SK-N-SH (cell line): ENCODE results near the gene ASIC2. TPM values are rescaled to one million over a fixed set of nuclear protein-coding genes. Genes with fewer than 3 reads are reported as not detected.

Experiments
- CTCF ChIA-PET: fragments of 300-600, 350-600 bp; formaldehyde crosslinking; extraction: SDS; loops from one replicate; lab custom pipeline; 2021; lab: Yijun Ruan, JAX
- POLR2A ChIA-PET: fragments of 350-600 bp; sonication (Branson Sonifier 250); formaldehyde crosslinking; extraction: SDS; loops from one replicate; lab custom pipeline; 2020; ENCODE audit warnings: antibody characterized with exemption, inconsistent platforms; lab: Yijun Ruan, JAX
- DNase-seq: peaks from one replicate; pipeline ENCODE4 v3.0.0; 2012
- H2AFZ ChIP-seq: fragments of 200-600 bp; sonication (generic); 2 replicates; pipeline ENCODE4 v1.8.1; 2016; ENCODE audit warnings: antibody characterized with exemption, mild to moderate bottlenecking, low read depth
- H3F3A ChIP-seq: fragments of 200-600 bp; sonication (generic); replicated peaks from 2 replicates; pipeline ENCODE3; 2016; ENCODE audit warnings: antibody characterized with exemption, mild to moderate bottlenecking; ENCODE audit not compliant: insufficient read depth
- H3K27ac ChIP-seq, 2 experiments: fragments of 200-500 bp in 1 of 2; fragments of 200-600 bp in 1 of 2; sonication (Bioruptor generic) in 1 of 2; sonication (generic), shearing (Covaris generic) in 1 of 2; 2 replicates each; pipeline versions ENCODE4 v1.5.1 to v1.6.1; 2014 to 2016; ENCODE audit warnings: low read depth in 2 of 2, inconsistent platforms in 1 of 2, low read length in 1 of 2, mild to moderate bottlenecking in 1 of 2, mixed read lengths in 1 of 2
- H3K27me3 ChIP-seq: fragments of 200-600 bp; sonication (generic), shearing (Covaris generic); 2 replicates; pipeline ENCODE4 v1.6.1; 2016; ENCODE audit warnings: mixed run types; ENCODE audit not compliant: insufficient read depth
- H3K36me3 ChIP-seq, 2 experiments: fragments of 200-500 bp in 1 of 2; fragments of 200-600 bp in 1 of 2; sonication (Bioruptor generic) in 1 of 2; sonication (generic) in 1 of 2; replicated peaks in 1 of 2; 2 replicates each; pipeline versions ENCODE3 to v1.5.1; 2014 to 2016; ENCODE audit warnings: low read length in 1 of 2, mild to moderate bottlenecking in 1 of 2; ENCODE audit not compliant: insufficient read depth in 2 of 2, control insufficient read depth in 1 of 2
- H3K4me1 ChIP-seq, 2 experiments: fragments of 200-500 bp in 1 of 2; fragments of 200-600 bp in 1 of 2; sonication (Bioruptor generic) in 1 of 2; sonication (generic), shearing (Covaris generic) in 1 of 2; 2 replicates each; pipeline versions ENCODE4 v1.5.1 to v1.6.1; 2014 to 2016; ENCODE audit warnings: low read depth in 1 of 2, low read length in 1 of 2, mixed run types in 1 of 2; ENCODE audit not compliant: insufficient read depth in 2 of 2, control insufficient read depth in 1 of 2
- H3K4me2 ChIP-seq: fragments of 200-600 bp; sonication (generic), shearing (Covaris generic); 2 replicates; pipeline ENCODE4 v1.6.1; 2017; ENCODE audit warnings: mixed run types
- H3K4me3 ChIP-seq, 2 experiments: fragments of 200-500 bp in 1 of 2; fragments of 200-600 bp in 1 of 2; sonication (Bioruptor generic) in 1 of 2; sonication (generic), shearing (Covaris generic) in 1 of 2; 2 replicates each; pipeline versions ENCODE4 v1.5.1 to v1.8.1; 2014 to 2016; ENCODE audit warnings: low read depth in 2 of 2, inconsistent platforms in 1 of 2, low read length in 1 of 2, mild to moderate bottlenecking in 1 of 2, mixed read lengths in 1 of 2, moderate library complexity in 1 of 2
- H3K79me2 ChIP-seq: fragments of 200-600 bp; sonication (generic); 2 replicates; pipeline ENCODE4 v1.8.1; 2017; ENCODE audit warnings: mild to moderate bottlenecking; ENCODE audit not compliant: insufficient read depth
- H3K9ac ChIP-seq: fragments of 200-600 bp; sonication (generic); 2 replicates; pipeline ENCODE4 v1.6.1; 2017; ENCODE audit warnings: mixed run types
- H3K9me2 ChIP-seq: fragments of 200-600 bp; sonication (generic); 2 replicates; pipeline ENCODE4 v1.6.1; 2017; ENCODE audit warnings: mixed run types
- H3K9me3 ChIP-seq: fragments of 200-600 bp; sonication (generic); 2 replicates; pipeline ENCODE4 v1.6.1; 2017; ENCODE audit warnings: mixed run types, mild to moderate bottlenecking, moderate library complexity
- H4K20me1 ChIP-seq: fragments of 200-600 bp; sonication (generic); 2 replicates; pipeline ENCODE4 v1.6.1; 2017; ENCODE audit warnings: mild to moderate bottlenecking, mixed run types; ENCODE audit not compliant: insufficient read depth
- CHD2 ChIP-seq: fragments of 150-350 bp; IDR thresholded peaks from 2 replicates; pipeline ENCODE4 v1.6.1; 2018; ENCODE audit warnings: low read length; ENCODE audit not compliant: partially characterized antibody
- ELF1 ChIP-seq: IDR thresholded peaks from 2 replicates; pipeline ENCODE4 v1.4.0; 2012
- EZH2phosphoT487 ChIP-seq: fragments of 200-600 bp; sonication (generic); IDR thresholded peaks from 2 replicates; pipeline ENCODE4 v1.6.1; 2017; ENCODE audit warnings: low read depth, mixed run types, mild to moderate bottlenecking, antibody characterized with exemption, moderate library complexity, borderline replicate concordance
- GATA2 ChIP-seq: sonication (generic); formaldehyde crosslinking; IDR thresholded peaks from 2 replicates; pipeline ENCODE4 v1.5.0; 2020; ENCODE audit warnings: mild to moderate bottlenecking, missing genetic modification reagents
- JUND ChIP-seq: IDR thresholded peaks from 2 replicates; pipeline ENCODE4 v1.4.0; 2012
- MAX ChIP-seq: IDR thresholded peaks from 2 replicates; pipeline ENCODE4 v1.4.0; 2012; ENCODE audit warnings: low read depth
- MEF2A ChIP-seq: IDR thresholded peaks from 2 replicates; pipeline ENCODE4 v1.4.0; 2012; ENCODE audit warnings: low read depth, borderline replicate concordance
- MXI1 ChIP-seq: IDR thresholded peaks from 2 replicates; pipeline ENCODE4 v1.6.1; 2012; ENCODE audit warnings: mild to moderate bottlenecking, low read depth, low read length, improper control_type of control experiment
- NFIC ChIP-seq: IDR thresholded peaks from 2 replicates; pipeline ENCODE4 v1.4.0; 2012; ENCODE audit warnings: borderline replicate concordance
- NRF1 ChIP-seq: IDR thresholded peaks from 2 replicates; pipeline ENCODE4 v1.6.1; 2012; ENCODE audit warnings: low read depth, mild to moderate bottlenecking, low read length
- REST ChIP-seq: IDR thresholded peaks from 2 replicates; pipeline ENCODE4 v1.6.1; 2012; ENCODE audit warnings: mild to moderate bottlenecking, low read depth, low read length, moderate library complexity
- RFX5 ChIP-seq: IDR thresholded peaks from 2 replicates; pipeline ENCODE4 v1.6.1; 2012; ENCODE audit warnings: mild to moderate bottlenecking, improper control_type of control experiment, low read length
- RXRA ChIP-seq: IDR thresholded peaks from 2 replicates; pipeline ENCODE4 v1.4.0; 2012; ENCODE audit warnings: low read depth, mild to moderate bottlenecking, borderline replicate concordance
- SIN3A ChIP-seq: IDR thresholded peaks from 2 replicates; pipeline ENCODE4 v1.6.1; 2012; ENCODE audit warnings: low read depth, mild to moderate bottlenecking, low read length, moderate library complexity, borderline replicate concordance
- TAF1 ChIP-seq: IDR thresholded peaks from 2 replicates; pipeline ENCODE4 v1.6.1; 2012; ENCODE audit warnings: low read depth, mild to moderate bottlenecking, low read length, moderate library complexity, borderline replicate concordance
- TEAD4 ChIP-seq: IDR thresholded peaks from 2 replicates; pipeline ENCODE4 v1.4.0; 2012; ENCODE audit warnings: mild to moderate bottlenecking, borderline replicate concordance; ENCODE audit not compliant: insufficient read depth
- USF1 ChIP-seq: IDR thresholded peaks from 2 replicates; pipeline ENCODE4 v1.4.0; 2012; ENCODE audit warnings: low read depth, borderline replicate concordance
- USF2 ChIP-seq: fragments of 150-350 bp; IDR thresholded peaks from 2 replicates; pipeline ENCODE4 v1.6.1; 2017; ENCODE audit warnings: antibody characterized with exemption, low read length, low read depth, borderline replicate concordance
- YY1 ChIP-seq: IDR thresholded peaks from 2 replicates; pipeline ENCODE4 v1.4.0; 2012; ENCODE audit warnings: low read depth, mild to moderate bottlenecking
- WGBS: methylation state at CpG from one replicate; pipeline ENCODE4 v1.1.6; 2017; ENCODE audit warnings: low lambda C conversion rate; 5-methylcytosine and 5-hydroxymethylcytosine counted together
- polyA plus RNA-seq, 3 experiments: library from polyadenylated mRNA; depleted of rRNA; stranded (reverse); fragments of >200 nt; gene quantifications; 2 replicates each; pipeline ENCODE4 v1.2.3, GENCODE V29; 2012

The ASIC2 gene
- polyA plus RNA-seq, 1 of the 3 experiments (the other 2 are of a cell fraction), result 0.08 TPM

GRCh38 chr17:33202796-33203495 lies 90.1 kb downstream of the ASIC2 start:
- Histone ChIP-seq H3K27me3 (peaks cover 6% of the 10 kb centered on the region; the same call in 1 of the 2 replicates), H3K9me3 (no peaks in the 10 kb centered on the region), H3K27ac (no peak overlapping the region), H3F3A (no peaks in the 10 kb centered on the region), H3K79me2 (no peaks in the 10 kb centered on the region), H3K4me3 (no peak overlapping the region), H2AFZ (no peak overlapping the region), H4K20me1 (no peaks in the 10 kb centered on the region), H3K4me1 (no peaks in the 10 kb centered on the region), H3K36me3 (no peaks in the 10 kb centered on the region), H3K9ac (no peak overlapping the region), H3K9me2 (no peaks in the 10 kb centered on the region), H3K4me2 (no peak overlapping the region)
- ChIA-PET CTCF (no interaction called here), POLR2A (no interaction called here)
- DNase-seq, result no peak
- 47% methylated on average over 10 of the region's 10 CpGs for WGBS
- TF ChIP-seq MAX (no peak), CHD2 (no peak), JUND (no peak), MEF2A (no peak), EZH2phosphoT487 (no peak), RXRA (no peak), RFX5 (no peak), ELF1 (no peak), USF2 (no peak), USF1 (no peak), SIN3A (no peak), MXI1 (no peak), NFIC (no peak), NRF1 (no peak), TAF1 (no peak), REST (no peak), GATA2 (CRISPR knock-in tag) (no peak), TEAD4 (no peak), YY1 (no peak)
